MM.1S (cell line): ENCODE data around the gene CD74.

Experiments
- DNase-seq: peaks from one replicate; pipeline ENCODE4 v3.0.0-alpha.2; 2015
- H2AFZ ChIP-seq: fragments of 300-600 bp; sonication (generic); 2 replicates; pipeline ENCODE4 v1.6.0; 2016; ENCODE audit warnings: antibody characterized with exemption, low read length
- H3F3A ChIP-seq: fragments of 300-600 bp; sonication (generic); 2 replicates; pipeline ENCODE4 v1.6.1; 2016; ENCODE audit warnings: mild to moderate bottlenecking, antibody characterized with exemption, low read length, moderate library complexity, mixed read lengths; ENCODE audit not compliant: insufficient read depth
- H3K27ac ChIP-seq: fragments of 300-600 bp; sonication (generic); 2 replicates; pipeline ENCODE4 v1.5.1; 2016; ENCODE audit warnings: mild to moderate bottlenecking, low read length
- H3K27me3 ChIP-seq: fragments of 300-600 bp; sonication (generic); replicated peaks from 2 replicates; pipeline ENCODE4 v1.6.0; 2016; ENCODE audit warnings: low read length; ENCODE audit not compliant: insufficient read depth
- H3K36me3 ChIP-seq: fragments of 300-600 bp; sonication (generic); replicated peaks from 2 replicates; pipeline ENCODE4 v1.6.1; 2016; ENCODE audit warnings: mild to moderate bottlenecking, low read length, mixed read lengths; ENCODE audit not compliant: insufficient read depth
- H3K4me1 ChIP-seq: fragments of 300-600 bp; sonication (generic); 2 replicates; pipeline ENCODE4 v1.6.1; 2016; ENCODE audit warnings: low read length, mixed read lengths
- H3K4me2 ChIP-seq: fragments of 300-600 bp; sonication (generic); 2 replicates; pipeline ENCODE4 v1.6.0; 2016; ENCODE audit warnings: low read depth, low read length
- H3K4me3 ChIP-seq: fragments of 300-600 bp; sonication (generic); 2 replicates; pipeline ENCODE4 v1.5.1; 2016; ENCODE audit warnings: low read length, mixed read lengths
- H3K79me2 ChIP-seq: fragments of 300-600 bp; sonication (generic); 2 replicates; pipeline ENCODE4 v1.6.1; 2016; ENCODE audit warnings: mixed run types, low read length, mixed read lengths
- H3K9ac ChIP-seq: fragments of 300-600 bp; sonication (generic); 2 replicates; pipeline ENCODE4 v1.6.1; 2016; ENCODE audit warnings: low read length, mixed read lengths
- H3K9me2 ChIP-seq: fragments of 300-600 bp; sonication (generic); replicated peaks from 2 replicates; pipeline ENCODE4 v1.6.1; 2016; ENCODE audit warnings: mild to moderate bottlenecking, low read length, mixed read lengths; ENCODE audit not compliant: insufficient read depth
- H3K9me3 ChIP-seq: fragments of 300-600 bp; sonication (generic); replicated peaks from 2 replicates; pipeline ENCODE4 v1.6.1; 2016; ENCODE audit warnings: mild to moderate bottlenecking, low read length, mixed read lengths; ENCODE audit not compliant: insufficient read depth
- H4K20me1 ChIP-seq: fragments of 300-600 bp; sonication (generic); 2 replicates; pipeline ENCODE4 v1.6.1; 2016; ENCODE audit warnings: mild to moderate bottlenecking, low read length, moderate library complexity, mixed read lengths; ENCODE audit not compliant: insufficient read depth
- CTCF ChIP-seq: fragments of 300-600 bp; sonication (generic); IDR thresholded peaks from 2 replicates; pipeline ENCODE4 v1.5.1; 2016; ENCODE audit warnings: antibody characterized with exemption, low read length, mixed read lengths
- EZH2 ChIP-seq: fragments of 300-600 bp; sonication (generic); optimal IDR thresholded peaks from 2 replicates; pipeline ENCODE3; 2017; ENCODE audit warnings: low read depth, mild to moderate bottlenecking, antibody characterized with exemption, low read length, mixed read lengths
- EZH2phosphoT487 ChIP-seq: fragments of 300-600 bp; sonication (generic); IDR thresholded peaks from 2 replicates; pipeline ENCODE4 v1.6.1; 2018; ENCODE audit warnings: antibody characterized with exemption, low read length

CD74 gene

GRCh38 chr5:150431048-150431447, 18.3 kb upstream of the CD74 start:
- DNase-seq, result no peak
- H3K79me2 ChIP-seq, result no peaks in the 10 kb centered on the region
- H4K20me1 ChIP-seq, result no peaks in the 10 kb centered on the region
- H3K36me3 ChIP-seq, result no peaks in the 10 kb centered on the region
- H3K4me1 ChIP-seq, result peaks cover 3% of the 10 kb centered on the region; the same call in 1 of the 2 replicates
- no peaks in the 10 kb centered on the region for H3K27me3 ChIP-seq
- no peak overlapping the region for H3K4me3 ChIP-seq
- H3K9me2 ChIP-seq, result no peaks in the 10 kb centered on the region
- H3K9ac ChIP-seq, result no peak overlapping the region
- no peaks in the 10 kb centered on the region for H3K9me3 ChIP-seq
- no peak overlapping the region for H3K27ac ChIP-seq
- no peaks in the 10 kb centered on the region for H3F3A ChIP-seq
- TF ChIP-seq CTCF (no peak), EZH2phosphoT487 (no peak), EZH2 (no peak)
- H3K4me2 ChIP-seq, result no peak overlapping the region
- no peak overlapping the region for H2AFZ ChIP-seq

GRCh38 chr5:150429410-150429873, 16.7 kb upstream of the CD74 start:
- no peak overlapping the region for H3K4me3 ChIP-seq
- no peaks in the 10 kb centered on the region for H3K4me1 ChIP-seq
- TF ChIP-seq EZH2, result no peak
- TF ChIP-seq CTCF, result no peak
- TF ChIP-seq EZH2phosphoT487, result no peak
- no peak for DNase-seq
- H3F3A ChIP-seq, result no peaks in the 10 kb centered on the region
- no peaks in the 10 kb centered on the region for H4K20me1 ChIP-seq
- H3K9ac ChIP-seq, result no peak overlapping the region
- no peaks in the 10 kb centered on the region for H3K27me3 ChIP-seq
- no peaks in the 10 kb centered on the region for H3K9me2 ChIP-seq
- H3K79me2 ChIP-seq, result no peaks in the 10 kb centered on the region
- H3K27ac ChIP-seq, result no peak overlapping the region
- no peak overlapping the region for H2AFZ ChIP-seq
- no peaks in the 10 kb centered on the region for H3K36me3 ChIP-seq
- H3K9me3 ChIP-seq, result no peaks in the 10 kb centered on the region
- H3K4me2 ChIP-seq, result no peak overlapping the region

GRCh38 chr5:150428978-150429377, 16.3 kb upstream of the CD74 start:
- Histone ChIP-seq H3K9ac (no peak overlapping the region), H3K27ac (no peak overlapping the region)

More at GRCh38 chr5:150428978-150429377, 16.3 kb upstream of the CD74 start:
- Histone ChIP-seq H3K4me2 (no peak overlapping the region), H3F3A (no peaks in the 10 kb centered on the region), H2AFZ (no peak overlapping the region), H3K9me3 (no peaks in the 10 kb centered on the region), H3K4me3 (no peak overlapping the region), H4K20me1 (no peaks in the 10 kb centered on the region), H3K36me3 (no peaks in the 10 kb centered on the region), H3K9me2 (no peaks in the 10 kb centered on the region), H3K4me1 (no peaks in the 10 kb centered on the region), H3K27me3 (no peaks in the 10 kb centered on the region), H3K79me2 (no peaks in the 10 kb centered on the region)
- TF ChIP-seq EZH2phosphoT487, result no peak
- no peak for TF ChIP-seq CTCF
- TF ChIP-seq EZH2, result no peak
- DNase-seq, result no peak
